ENCODE data around the gene LYRM1.
A peak's percentile ranks its signal among the peaks of the same experiment; 100 is the strongest.

LYRM1 gene

GRCh38 chr16:20865420-20866131 lies 35.0 kb upstream of the LYRM1 start:
- no peak overlapping the region for H3K4me3 Mint-ChIP-seq
- ATAC-seq (replicated peaks) (peak in 1 of 2 donors; percentile 61), DNase-seq (no peak)
- peak overlapping the region; percentile 28 for H3K27ac Mint-ChIP-seq
- no peaks in the 10 kb centered on the region for H3K27me3 Mint-ChIP-seq
- peaks cover 0 to 2% of the 10 kb centered on the region in 2 donors for H3K9me3 Mint-ChIP-seq
- peaks cover 8 to 17% of the 10 kb centered on the region in 2 donors for H3K4me1 Mint-ChIP-seq
- H3K36me3 Mint-ChIP-seq: peaks cover 32 to 33% of the 10 kb centered on the region in 2 donors

- Mint-ChIP-seq H3K4me1 (peaks cover 8 to 17% of the 10 kb centered on the region in 2 donors), H3K27ac (peak overlapping the region; percentile 70), H3K36me3 (peaks cover 28 to 32% of the 10 kb centered on the region in 2 donors), H3K4me3 (no peak overlapping the region), H3K27me3 (no peaks in the 10 kb centered on the region), H3K9me3 (peaks cover 0 to 2% of the 10 kb centered on the region in 2 donors)
- DNase-seq: no peak
- ATAC-seq (replicated peaks): no peak
Observed at GRCh38 chr16:20866145-20866772, 34.3 kb upstream of the LYRM1 start.

GRCh38 chr16:20866801-20867200 lies 33.8 kb upstream of the LYRM1 start:
- peaks cover 8 to 19% of the 10 kb centered on the region in 2 donors for H3K4me1 Mint-ChIP-seq
- H3K9me3 Mint-ChIP-seq: peaks cover 0 to 2% of the 10 kb centered on the region in 2 donors
- peaks cover 23 to 29% of the 10 kb centered on the region in 2 donors for H3K36me3 Mint-ChIP-seq
- no peak for ATAC-seq (replicated peaks)
- no peak for DNase-seq
- no peak overlapping the region for H3K4me3 Mint-ChIP-seq
- H3K27ac Mint-ChIP-seq: peak overlapping the region; percentile 52
- H3K27me3 Mint-ChIP-seq: no peaks in the 10 kb centered on the region

DNA sequence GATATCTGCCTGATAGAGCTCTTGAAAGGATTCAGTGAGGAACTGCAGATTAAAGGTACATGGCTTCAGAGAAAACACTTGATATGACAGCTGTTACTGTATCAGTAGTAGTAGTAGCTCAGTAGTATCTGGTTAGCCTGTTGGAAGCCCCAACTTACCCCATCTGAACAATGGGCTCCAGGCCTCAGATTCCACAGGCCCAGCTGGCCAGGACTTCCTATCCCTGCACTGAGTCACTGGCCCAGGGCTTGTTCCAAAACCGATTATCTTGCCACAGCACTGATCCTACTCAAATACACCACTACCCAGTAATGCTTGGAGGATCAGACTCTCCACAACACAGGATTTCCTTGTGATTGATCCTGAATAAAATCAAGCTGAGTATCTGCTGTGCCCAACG lies 33.0 kb upstream of the LYRM1 start:
- peaks cover 0 to 2% of the 10 kb centered on the region in 2 donors for H3K9me3 Mint-ChIP-seq
- no peak overlapping the region for H3K27ac Mint-ChIP-seq
- H3K27me3 Mint-ChIP-seq: no peaks in the 10 kb centered on the region
- H3K4me3 Mint-ChIP-seq: no peak overlapping the region
- peaks cover 18 to 24% of the 10 kb centered on the region in 2 donors for H3K36me3 Mint-ChIP-seq
- ATAC-seq (replicated peaks): no peak
- no peak for DNase-seq
- H3K4me1 Mint-ChIP-seq: peaks cover 10 to 23% of the 10 kb centered on the region in 2 donors

- DNase-seq (no peak), ATAC-seq (replicated peaks) (no peak)
- Mint-ChIP-seq H3K27ac (no peak overlapping the region), H3K27me3 (no peaks in the 10 kb centered on the region), H3K9me3 (peaks cover 0 to 2% of the 10 kb centered on the region in 2 donors), H3K4me1 (peaks cover 15 to 27% of the 10 kb centered on the region in 2 donors), H3K36me3 (peaks cover 18 to 19% of the 10 kb centered on the region in 2 donors), H3K4me3 (no peak overlapping the region)
Observed at GRCh38 chr16:20868890-20869289, 31.7 kb upstream of the LYRM1 start.

DNA sequence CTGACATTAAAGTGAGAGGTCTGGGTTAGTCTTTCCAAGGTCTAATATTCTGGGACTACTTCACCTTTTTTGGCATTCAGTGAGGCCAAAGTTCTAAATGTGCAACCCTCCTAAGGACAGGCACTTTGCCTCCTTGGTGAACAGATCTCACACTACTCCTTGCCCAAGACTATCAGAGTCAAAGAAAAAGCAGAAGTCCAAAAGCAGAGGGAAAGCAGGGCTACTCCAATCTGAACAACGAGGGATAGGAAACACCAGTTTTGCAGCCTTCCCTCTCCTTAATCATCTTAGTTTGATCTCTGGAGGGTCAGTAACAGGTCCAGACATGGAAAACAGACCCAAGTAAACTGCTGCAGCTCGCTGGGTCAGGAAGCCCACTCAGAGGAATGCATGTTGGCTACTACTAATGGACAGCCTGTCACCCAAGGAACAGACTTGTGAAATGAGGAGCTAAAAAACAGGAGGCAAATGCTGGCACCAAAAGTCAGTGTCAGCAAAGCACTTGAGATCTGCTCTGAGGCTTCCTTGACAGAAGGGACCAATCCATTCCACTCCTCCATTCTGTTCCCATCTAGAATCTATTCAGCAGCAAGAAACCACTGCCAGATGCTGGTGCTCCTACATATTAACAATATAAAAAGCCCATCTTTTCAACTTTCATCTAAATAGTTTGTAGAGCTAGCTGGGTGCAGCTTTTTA lies 30.3 kb upstream of the LYRM1 start:
- Mint-ChIP-seq H3K36me3 (peaks cover 13 to 16% of the 10 kb centered on the region in 2 donors), H3K4me3 (no peak overlapping the region), H3K9me3 (peaks cover 0 to 2% of the 10 kb centered on the region in 2 donors), H3K4me1 (peaks cover 24 to 30% of the 10 kb centered on the region in 2 donors), H3K27me3 (no peaks in the 10 kb centered on the region), H3K27ac (no peak overlapping the region)
- no peak for ATAC-seq (replicated peaks)
- DNase-seq: no peak

GRCh38 chr16:20871258-20871657 lies 29.3 kb upstream of the LYRM1 start:
- no peak overlapping the region for H3K27ac Mint-ChIP-seq
- H3K36me3 Mint-ChIP-seq: peaks cover 13 to 15% of the 10 kb centered on the region in 2 donors
- ATAC-seq (replicated peaks) (no peak), DNase-seq (no peak)
- no peak overlapping the region for H3K4me3 Mint-ChIP-seq
- peaks cover 26 to 33% of the 10 kb centered on the region in 2 donors for H3K4me1 Mint-ChIP-seq
- peaks cover 0 to 2% of the 10 kb centered on the region in 2 donors for H3K9me3 Mint-ChIP-seq
- H3K27me3 Mint-ChIP-seq: no peaks in the 10 kb centered on the region

DNA sequence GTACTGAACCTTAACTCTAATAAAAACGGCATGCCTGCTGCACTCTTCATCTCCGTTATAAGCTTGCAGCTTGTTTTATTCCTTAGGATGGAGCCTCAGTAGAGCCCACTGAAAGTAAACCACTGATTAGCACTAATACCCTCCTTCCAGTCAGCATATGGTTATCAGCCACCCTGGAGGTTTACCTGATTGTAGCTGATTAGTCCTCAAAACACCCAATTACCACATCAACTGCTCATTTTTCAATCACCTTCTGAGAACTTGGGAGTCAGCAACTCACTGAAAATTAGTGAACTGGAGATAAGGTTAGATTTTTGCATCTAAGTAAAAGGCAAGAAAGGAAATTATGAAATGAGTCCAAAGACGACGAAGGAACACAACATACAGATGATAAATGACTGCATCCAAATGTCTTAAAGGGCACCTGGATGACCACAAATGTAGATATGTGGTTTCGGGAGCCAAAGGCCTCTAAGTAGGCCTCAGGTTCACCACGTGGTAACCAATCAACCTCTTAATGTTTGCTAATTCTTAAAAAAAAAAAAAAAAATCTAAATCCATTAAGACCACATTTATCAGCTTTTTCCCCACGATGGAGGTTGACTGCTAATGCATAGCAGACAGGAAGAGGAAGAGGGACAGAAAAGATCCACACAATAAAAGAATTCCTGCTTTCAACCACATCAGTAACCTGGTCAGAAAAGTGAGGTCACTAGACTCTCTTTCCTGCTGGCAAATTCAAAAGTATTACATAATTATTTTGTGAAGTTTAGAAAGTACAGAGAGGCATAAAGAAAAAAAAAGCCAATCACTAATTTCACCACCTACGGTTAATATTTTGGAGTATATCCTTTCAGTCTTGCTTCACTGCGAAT lies 28.4 kb upstream of the LYRM1 start:
- no peak overlapping the region for H3K27ac Mint-ChIP-seq
- H3K27me3 Mint-ChIP-seq: no peaks in the 10 kb centered on the region
- no peak overlapping the region for H3K4me3 Mint-ChIP-seq
- peaks cover 12 to 15% of the 10 kb centered on the region in 2 donors for H3K36me3 Mint-ChIP-seq
- peaks cover 24 to 30% of the 10 kb centered on the region in 2 donors for H3K4me1 Mint-ChIP-seq
- peaks cover 0 to 3% of the 10 kb centered on the region in 2 donors for H3K9me3 Mint-ChIP-seq
- DNase-seq (no peak), ATAC-seq (replicated peaks) (no peak)

DNA sequence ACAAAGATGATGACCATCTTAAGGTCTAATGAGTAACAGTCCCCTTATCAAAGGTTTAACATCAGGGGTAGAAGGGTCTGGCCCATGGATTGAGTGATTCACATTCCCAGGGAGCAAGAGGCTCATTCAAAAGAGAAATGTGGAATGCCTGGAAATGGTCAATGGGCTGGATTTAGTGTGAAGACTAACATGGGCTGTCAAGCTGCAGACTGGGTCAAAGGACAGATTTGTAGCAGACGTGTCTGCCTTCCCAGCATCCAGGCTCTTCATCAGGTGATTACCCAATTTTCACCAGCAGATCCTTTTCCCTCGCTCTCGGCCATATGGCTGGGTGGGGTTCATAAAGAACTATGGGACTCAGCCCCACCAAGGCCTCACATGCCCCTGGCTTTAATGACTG lies 27.2 kb upstream of the LYRM1 start:
- Mint-ChIP-seq H3K27ac (no peak overlapping the region), H3K4me1 (peaks cover 23 to 37% of the 10 kb centered on the region in 2 donors), H3K36me3 (peaks cover 8 to 10% of the 10 kb centered on the region in 2 donors), H3K4me3 (no peak overlapping the region), H3K27me3 (no peaks in the 10 kb centered on the region), H3K9me3 (peaks cover 0 to 3% of the 10 kb centered on the region in 2 donors)
- no peak for DNase-seq
- ATAC-seq (replicated peaks): no peak

DNA sequence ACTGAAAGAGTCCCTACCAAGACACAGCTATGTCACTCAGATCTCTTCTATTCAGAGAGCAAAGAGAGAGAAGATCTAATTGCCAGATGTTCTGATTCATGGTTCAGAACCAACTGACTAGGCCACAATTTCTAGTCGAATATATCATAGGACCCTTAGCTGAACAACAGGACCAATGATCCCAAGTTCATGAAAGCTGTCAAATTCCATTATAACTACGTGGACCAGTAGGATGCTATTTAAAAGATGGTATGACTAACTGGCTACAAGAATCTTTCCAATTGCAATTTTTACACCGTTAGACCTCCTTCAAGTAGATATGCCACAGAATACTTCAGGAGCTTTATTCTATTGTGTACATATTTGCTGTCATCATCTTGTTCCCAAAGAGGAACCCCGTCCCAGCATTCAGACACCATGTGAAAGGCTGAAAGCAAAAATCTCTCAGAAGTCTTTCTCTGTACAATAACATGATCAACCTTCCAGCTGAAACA lies 26.4 kb upstream of the LYRM1 start:
- Mint-ChIP-seq H3K4me1 (peaks cover 25 to 45% of the 10 kb centered on the region in 2 donors), H3K9me3 (peaks cover 0 to 3% of the 10 kb centered on the region in 2 donors), H3K36me3 (peaks cover 7 to 8% of the 10 kb centered on the region in 2 donors), H3K4me3 (peak overlapping the region; percentile 17 to 62), H3K27ac (peak overlapping the region; percentile 67), H3K27me3 (no peaks in the 10 kb centered on the region)
- DNase-seq: no peak
- no peak for ATAC-seq (replicated peaks)

- ATAC-seq (replicated peaks) (peak; percentile 74 to 82), DNase-seq (no peak)
- Mint-ChIP-seq H3K27ac (peak overlapping the region; percentile 75), H3K27me3 (no peaks in the 10 kb centered on the region), H3K36me3 (peaks cover 7 to 8% of the 10 kb centered on the region in 2 donors), H3K4me1 (peaks cover 27 to 54% of the 10 kb centered on the region in 2 donors), H3K9me3 (peaks cover 0 to 3% of the 10 kb centered on the region in 2 donors), H3K4me3 (peak overlapping the region; percentile 36 to 61)
Observed at GRCh38 chr16:20875355-20875650, 25.3 kb upstream of the LYRM1 start.

DNA sequence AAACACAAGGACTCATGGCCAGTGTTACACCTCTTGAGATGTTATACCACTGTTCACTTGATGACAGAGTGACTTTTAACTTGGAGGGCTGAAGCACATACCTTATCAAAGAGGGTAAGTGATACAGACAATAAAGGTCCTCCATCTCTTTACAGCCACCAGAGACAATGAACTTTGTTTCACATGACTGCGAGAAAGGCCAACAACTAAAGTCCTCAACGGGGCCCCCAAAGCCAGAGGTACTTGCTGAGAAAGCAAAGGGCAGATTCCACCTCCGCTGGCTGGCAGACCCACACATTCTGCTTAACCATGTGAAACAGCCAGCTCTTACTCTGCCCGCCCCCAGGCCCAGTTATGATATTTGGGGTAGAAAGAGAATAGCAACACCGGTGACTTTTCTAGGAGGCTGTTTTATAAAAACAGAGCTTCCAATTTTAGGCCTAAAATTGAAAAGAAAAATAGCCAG lies 21.9 kb upstream of the LYRM1 start:
- Mint-ChIP-seq H3K27me3 (no peaks in the 10 kb centered on the region), H3K9me3 (peaks cover 0 to 3% of the 10 kb centered on the region in 2 donors), H3K27ac (peak overlapping the region; percentile 65), H3K36me3 (peaks cover 4 to 5% of the 10 kb centered on the region in 2 donors), H3K4me1 (peaks cover 24 to 44% of the 10 kb centered on the region in 2 donors), H3K4me3 (no peak overlapping the region)
- no peak for DNase-seq
- ATAC-seq (replicated peaks): no peak

DNA sequence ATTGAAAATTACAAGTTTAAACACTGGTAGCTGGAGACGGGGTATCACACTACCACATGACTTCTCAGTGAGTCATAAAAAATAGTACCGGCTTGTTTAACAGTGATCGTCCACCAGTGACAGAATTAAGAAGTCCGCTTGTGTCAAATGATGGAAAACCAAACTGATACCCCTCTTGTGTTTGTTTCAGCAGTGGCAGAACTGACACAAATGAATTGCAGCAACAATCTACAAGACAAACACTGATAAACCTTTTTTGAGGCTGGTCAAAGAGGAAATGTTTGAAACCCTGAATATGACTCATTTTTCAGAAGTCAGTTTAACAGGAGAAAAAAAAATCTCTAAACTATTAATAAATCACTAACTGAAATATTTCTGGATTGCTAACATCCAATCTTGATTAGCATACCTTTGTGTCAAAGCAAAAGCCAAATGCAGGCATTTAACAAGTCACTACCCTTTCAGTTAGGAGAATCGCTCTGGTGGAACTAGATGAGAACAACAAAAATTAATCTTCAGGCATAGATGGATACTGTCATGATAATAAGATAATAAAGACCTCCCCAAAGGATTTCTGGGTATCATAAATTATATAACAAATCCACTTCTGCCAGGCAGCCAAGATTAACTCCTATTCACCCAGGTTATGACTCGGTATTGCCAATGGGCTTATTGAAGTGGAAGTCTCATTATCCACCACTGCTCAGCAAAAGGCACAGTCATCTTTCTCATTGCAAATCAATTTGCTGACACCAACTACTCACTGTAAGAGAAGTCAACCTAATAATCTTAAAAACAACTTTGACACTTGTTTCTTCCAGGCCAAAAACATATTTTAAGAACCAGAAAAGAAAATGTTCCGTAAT lies 21.2 kb upstream of the LYRM1 start:
- peaks cover 22 to 42% of the 10 kb centered on the region in 2 donors for H3K4me1 Mint-ChIP-seq
- H3K27me3 Mint-ChIP-seq: no peaks in the 10 kb centered on the region
- peaks cover 0 to 3% of the 10 kb centered on the region in 2 donors for H3K9me3 Mint-ChIP-seq
- H3K36me3 Mint-ChIP-seq: peaks cover 4 to 10% of the 10 kb centered on the region in 2 donors
- H3K27ac Mint-ChIP-seq: peak overlapping the region; percentile 65
- H3K4me3 Mint-ChIP-seq: no peak overlapping the region
- DNase-seq (no peak), ATAC-seq (replicated peaks) (peak; percentile 10 to 30)
